GM03348 (cell line): ENCODE measurements around the gene ZNF804B.

Experiments used
- DNase-seq: peaks from one replicate; pipeline ENCODE4 v3.0.0; 2012; ENCODE audit warnings: low spot score

Gene ZNF804B

DNA sequence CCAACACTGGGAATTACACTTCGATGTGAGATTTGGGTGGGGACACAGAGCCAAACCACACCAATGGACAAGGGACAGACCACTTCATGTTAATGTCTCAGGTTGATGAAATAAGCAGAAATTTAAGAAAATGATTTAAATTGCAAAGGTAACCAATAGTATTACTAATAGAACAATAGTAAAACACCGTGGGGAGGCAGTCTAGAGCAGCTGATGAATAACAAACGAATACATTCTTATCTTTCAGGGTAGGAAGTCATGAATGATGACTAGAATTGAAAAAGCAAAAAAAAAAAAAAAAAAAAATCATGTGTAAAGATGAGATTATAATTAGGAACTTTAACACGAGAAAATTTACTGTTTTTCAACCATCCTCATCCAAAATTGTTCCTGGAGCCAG is 207.9 kb downstream of the ZNF804B start:
- DNase-seq: no peak

DNA sequence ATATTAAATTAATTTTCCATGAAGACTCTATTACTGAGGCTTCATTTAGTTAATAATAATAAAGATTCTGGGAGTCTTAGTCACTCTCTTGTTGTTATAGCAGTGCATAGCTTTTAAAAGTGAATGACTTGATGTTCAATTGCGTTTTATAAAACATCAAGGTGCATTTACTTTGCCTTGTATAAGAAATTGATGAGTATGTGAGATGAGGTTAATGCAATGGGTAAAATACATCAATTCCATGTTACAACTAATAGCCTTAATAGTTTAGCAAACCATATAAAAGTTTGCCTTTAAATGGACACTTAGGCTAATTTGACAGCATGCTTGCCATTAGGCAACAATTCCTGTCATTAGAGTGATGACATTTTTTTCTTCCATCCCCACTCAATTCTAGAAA is 209.7 kb downstream of the ZNF804B start:
- DNase-seq: no peak

DNA sequence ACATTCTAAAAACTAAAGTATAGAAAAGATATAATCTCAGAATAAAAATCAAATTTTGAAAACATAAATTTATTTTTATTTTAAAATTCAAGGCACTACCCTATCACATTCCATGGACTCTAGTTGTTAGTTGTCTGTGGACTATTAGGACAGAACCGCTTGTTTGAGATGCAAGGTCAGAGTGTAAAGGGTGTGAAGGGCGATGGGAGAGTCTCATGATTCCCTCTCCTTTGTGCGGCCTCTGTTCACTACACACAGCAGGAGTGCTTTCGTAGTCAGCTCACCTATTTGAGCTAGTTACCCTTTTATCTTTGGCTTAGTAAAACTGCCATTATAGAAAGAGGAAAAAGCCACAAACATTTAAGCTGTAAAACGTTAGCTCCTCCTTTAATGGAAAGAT is 225.8 kb downstream of the ZNF804B start:
- no peak for DNase-seq

DNA sequence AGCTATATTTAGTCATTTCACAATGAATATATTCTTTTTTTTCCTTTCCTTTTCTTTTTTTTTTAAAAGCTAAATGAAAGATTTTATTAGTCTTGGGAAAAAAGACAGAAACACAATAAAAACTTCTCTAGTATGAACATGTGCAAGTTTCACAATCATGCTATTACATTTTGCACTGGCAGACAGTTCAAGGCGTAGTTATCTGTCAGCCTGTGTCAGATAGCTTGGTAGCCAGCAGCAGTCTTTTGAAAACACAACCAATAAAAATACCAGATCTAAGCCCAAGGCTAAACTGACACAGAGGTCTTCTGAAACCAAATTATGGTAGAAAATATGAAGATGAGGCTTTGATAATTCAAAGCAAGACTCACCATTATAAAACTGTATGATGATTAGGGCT is 241.8 kb downstream of the ZNF804B start:
- no peak for DNase-seq

DNA sequence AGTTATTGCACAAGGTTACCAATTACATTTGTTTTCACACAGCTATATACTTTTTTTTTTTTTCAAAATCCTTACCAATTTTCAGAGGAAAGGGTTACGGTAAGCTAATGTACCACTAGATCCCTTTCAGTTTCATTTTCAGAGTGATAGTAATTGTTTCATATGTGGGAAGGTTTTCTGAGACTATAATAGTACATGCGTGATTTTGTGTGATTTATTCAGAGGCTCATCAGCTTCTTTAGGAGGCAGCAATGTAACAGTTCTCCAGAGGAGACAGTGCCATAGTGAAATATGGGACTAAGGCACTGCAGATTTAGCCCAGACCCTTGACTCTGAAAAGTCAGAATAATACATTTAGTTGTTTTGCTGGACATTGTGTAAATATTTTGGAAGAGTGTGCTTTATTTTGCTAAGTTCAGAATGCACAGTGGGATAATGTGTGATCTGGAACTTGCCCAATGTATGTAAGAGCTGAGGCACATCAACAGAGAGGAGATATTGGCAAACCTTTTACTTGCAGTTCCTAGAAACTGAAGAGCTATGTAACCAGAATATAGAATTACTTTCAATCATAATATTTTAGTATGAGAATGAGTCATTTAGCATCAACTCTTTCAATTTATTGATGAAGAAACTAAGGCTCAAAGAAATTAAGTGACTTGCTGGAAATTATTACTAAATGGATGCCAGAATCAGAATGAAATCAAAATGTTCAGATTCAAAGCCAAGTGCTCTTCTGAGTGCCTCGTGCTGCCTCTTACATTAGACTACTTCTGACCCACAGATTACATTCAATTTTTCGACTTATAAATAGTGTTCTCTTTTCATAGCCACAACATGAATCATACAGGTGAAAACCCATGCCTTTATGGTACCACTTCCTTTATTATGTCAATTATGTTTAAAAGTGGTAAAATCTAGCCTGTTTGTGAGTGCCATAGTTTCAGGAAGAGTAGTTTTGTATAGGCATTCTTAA is 243.8 kb downstream of the ZNF804B start:
- DNase-seq: no peak

DNA sequence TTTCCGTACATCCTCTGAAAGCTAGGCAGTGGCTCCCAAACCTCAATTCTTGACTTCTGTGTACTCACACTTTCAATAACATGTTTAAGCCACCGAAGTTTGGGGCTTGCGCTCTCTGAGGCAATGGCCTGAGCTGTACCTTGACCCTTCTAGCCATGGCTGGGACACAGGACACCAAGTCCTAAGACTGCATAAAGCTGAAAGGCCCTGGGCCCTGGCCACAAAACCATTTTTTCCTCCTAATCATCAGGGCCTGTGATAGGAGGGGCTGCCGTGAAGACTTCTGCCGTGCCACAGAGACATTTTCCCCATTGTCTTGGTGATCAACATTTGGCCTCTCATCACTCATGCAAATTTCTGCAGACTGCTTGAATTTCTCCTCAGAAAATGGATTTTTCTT is 252.5 kb downstream of the ZNF804B start:
- DNase-seq: no peak

DNA sequence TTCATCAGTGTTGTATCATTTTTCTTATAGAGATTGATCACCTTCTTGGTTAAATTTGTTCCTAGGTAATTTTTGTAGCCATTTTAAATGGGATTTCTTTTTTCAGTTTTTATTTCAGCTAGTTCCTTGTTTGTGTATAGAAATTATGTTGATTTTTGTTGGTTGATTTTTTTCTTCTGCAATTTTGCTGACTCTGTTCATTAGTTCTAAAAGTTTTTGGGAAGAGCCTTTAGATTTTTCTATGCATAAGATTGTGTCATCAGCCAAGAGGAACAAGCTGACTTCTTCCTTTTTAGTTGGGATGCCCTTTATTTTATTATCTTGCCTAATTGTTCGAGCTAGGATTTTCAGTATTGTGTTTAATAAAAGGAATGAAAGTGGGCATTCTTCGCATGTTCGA is 258.2 kb downstream of the ZNF804B start:
- no peak for DNase-seq

DNA sequence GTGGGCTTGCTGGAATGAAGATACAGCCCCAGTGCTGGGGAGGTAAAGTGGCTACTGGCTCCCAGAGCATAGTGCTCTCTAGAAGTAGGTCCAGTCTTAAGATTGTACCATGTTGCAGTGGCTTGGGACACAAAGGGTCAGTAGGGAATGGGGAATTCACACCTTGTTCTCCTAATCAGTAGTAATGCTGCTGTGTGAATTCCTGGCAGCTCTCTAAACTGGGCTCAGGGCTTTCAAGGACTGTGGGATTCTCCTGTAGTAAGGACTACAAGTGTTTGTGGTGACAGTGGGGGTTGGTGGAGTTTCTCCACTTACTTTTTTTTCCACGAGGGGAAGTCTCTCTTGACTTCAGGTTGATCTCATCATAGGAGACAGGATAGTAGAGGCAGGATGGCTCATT is 262.2 kb downstream of the ZNF804B start:
- DNase-seq: no peak

DNA sequence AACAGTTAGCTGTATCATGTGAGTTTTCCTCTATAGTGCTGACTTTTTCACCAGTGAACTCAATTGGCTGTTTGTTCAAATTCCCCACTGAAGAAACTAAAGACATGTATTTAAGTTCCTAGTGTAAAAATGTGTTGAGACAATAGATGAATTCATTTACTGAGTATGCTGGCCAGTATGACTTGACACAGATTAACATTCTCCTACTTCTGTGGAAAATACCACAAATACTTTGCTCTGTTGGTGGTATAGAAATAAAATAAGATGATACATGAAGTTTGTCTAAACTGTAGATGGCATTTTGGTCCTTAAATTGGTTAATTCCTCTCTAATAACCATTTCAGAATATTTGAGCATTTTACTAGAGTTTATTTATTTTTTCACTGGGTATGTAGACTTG is 263.7 kb downstream of the ZNF804B start:
- no peak for DNase-seq

DNA sequence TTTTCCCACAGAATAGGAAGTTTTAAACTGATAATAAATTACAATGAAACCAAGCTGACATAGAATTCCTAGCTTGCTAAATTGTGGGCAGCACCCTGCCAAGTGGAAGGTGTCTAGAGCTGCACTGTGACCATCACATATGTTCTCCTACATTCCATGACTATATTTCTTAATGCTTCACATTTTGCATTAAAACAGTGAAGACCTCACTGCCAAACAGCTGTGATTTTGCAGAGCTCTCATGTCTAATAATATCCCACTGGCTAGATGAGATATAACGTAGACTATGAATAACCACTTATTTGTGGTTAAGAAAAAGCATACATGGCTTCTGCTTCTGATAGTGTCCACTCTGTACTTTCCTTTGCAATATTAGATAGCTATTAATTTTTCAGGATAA is 264.4 kb downstream of the ZNF804B start:
- DNase-seq: no peak

DNA sequence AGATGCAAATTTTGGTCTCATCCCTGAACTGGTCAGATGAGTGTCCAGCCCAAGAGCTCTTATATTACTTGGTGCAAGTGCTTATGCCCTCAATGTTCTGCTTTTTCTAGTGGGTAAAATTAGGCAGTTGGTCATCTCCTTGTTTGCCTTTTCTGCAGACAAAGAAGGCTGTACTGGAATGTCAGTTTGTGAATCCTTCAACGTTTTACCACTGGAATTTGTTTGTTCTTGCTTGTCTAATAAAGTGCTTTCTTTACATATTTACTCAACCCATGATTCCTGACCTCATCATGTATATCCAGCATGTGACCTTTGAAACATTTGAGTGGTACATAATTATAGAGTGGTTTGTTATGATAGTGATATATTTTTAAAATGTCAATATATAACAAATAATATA is 268.3 kb downstream of the ZNF804B start:
- no peak for DNase-seq

DNA sequence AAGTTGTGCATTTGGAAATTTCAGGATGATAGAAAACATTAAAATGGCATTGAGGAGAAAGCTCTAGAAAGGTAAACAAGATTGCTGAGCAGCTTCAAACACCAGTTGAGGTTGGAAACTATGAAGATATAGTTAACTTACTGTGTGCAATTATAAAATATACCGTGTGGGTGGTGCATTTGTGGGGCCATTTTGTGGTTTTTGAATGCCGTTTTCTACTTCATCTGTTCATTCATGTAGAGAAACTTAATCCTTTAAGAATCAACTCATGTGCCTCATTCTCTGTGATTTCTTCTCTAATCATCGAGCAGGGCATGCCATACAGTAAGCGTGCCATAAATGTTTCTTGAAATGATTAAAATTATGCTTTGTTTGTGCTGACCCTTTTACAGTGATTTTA is 268.8 kb downstream of the ZNF804B start:
- no peak for DNase-seq

DNA sequence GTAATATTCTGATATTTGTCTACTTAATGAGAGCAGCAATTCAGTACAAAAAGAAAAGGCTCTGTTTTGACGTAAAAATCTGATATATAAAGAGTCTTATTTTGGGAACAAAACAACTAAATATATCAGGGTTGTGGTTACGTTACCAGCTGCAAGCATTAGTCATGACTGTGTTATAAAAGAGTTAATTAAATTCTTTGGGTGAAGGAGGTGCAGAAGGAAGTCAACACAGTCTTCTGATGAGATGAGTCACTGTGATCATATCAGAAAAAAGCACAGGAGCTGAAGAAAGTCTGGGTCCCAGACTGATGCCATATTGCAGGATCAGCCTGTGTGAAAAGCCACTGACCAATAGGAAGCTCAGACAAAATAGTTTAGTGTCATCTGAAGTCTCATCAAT is 270.4 kb downstream of the ZNF804B start:
- DNase-seq: no peak

DNA sequence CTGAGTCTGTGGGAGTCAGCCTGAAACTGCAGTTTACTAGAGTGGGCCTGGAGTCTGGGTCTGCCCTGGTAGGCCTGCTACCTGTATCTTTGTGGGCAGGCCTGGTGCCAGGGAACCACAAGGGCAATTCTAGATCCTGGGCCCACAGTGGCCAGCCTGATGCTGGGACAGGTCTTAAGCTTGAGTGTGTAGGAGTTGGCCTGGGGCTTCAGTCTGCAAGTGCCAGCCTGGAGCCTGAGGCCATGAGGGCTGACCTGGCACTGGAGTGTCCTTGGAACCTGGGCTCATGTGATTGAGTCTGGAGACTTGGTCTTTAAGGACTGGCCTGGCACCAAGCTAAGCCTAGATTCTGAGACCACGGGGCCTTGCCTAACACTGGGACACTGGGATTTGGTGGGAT is 281.7 kb downstream of the ZNF804B start:
- DNase-seq: no peak

DNA sequence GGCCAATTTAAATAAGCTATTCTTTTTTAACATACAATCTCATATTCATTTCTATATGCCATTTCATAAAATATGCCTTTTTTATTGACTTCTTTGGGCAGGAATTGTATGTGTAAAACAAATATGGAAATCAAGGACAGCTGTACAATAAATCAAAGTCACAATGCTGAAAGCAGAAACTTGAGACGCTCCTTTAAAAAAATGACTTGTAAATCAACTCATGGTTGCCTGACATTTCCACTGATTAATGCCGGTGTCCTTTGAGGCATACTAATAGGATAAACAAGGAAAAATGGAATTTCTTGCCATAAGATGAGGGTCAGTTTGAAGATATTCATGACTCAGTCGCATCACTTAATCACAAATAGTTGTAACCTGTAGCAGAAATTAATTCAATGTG is 283.4 kb downstream of the ZNF804B start:
- DNase-seq: no peak

DNA sequence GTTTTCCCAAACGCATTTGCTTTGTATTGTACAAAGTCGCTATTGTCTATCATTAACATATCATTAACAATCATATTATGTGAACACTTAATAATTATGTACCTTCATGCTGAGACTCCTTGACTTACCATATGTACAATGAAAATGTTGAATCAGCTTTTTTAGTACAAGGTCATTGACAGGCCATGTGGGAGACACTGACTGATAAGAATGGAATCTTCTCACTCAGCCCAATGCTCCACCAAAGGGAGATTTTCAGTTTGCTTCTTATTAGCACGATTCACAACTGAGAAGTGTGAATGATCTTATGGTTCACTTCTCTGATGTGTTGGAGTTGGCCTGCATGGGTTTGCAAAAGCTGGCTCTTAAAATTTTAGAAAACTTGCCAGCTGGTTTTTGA is 289.5 kb downstream of the ZNF804B start:
- no peak for DNase-seq

DNA sequence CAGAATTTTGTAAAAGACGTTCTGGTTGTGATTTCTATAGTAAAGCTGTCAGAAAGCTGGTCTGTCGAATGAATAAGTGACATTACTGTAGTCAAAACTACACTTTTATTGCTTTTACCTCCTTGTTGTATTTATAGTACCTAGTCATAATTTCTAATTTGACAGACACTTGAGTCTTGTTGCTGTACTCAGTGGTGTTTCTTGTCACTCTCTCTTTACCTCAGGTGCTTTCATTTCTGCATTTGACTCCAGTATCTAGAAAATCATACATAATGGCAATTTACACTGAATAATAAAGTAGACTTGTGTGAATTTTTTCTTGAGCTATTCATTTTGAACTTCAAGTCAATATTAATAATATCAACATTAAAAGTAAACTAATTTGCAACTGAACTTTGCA is 293.6 kb downstream of the ZNF804B start:
- DNase-seq: no peak

DNA sequence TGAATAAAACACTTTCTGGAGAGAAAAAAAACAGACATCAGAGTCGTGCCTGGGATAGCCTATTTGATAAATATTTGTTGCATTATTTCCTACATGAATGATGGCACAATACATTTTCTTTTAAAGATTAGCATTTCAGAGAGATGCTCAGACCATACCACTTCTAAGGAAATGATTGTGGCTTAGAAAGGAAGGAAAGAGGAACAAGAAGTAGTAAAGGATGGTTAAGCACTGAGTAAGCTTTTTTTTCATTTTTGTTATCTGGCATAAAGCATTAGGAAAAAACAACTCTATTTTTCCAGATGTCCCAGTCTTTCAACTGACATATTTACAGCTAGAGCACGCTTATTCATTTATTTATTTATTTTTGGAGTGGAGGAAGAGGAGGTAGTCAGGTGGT is 294.9 kb downstream of the ZNF804B start:
- no peak for DNase-seq

DNA sequence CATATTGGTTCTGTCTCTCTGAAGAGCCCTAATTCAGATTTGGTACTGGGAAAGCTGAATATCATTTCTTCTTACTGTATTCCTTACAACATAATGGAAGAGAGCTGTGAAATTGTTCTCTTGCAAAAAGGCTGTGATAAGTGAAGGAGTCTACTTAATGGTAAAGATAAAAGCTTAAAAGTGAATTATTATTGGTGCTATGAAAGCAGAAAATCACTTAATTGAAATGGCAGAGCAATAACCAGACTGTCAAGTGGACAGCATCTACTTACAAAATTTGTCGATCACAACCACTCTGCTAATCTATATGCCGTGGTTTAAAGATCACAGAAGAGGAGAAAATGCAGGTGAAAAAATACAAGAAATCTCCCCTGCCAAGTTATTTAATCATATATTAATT is 300.7 kb downstream of the ZNF804B start:
- no peak for DNase-seq

DNA sequence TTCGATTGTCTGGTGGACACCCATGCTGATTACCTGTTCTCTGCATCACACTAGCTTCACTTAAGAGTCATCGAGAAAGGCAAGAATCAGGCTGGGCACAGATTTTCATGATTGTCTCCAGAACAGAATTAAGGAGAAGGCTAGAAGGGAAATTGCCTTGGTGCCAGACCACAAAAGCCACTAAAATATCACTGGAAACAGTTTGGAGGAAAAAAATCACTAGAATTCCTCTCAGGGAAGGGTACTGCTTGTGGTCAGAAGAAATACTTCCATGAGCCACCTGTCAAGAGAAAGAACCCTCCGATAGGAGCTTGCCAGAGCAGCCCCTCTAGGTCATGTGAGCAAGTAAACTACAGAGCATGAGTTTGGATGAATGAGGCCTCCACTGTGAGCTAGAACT is 305.3 kb downstream of the ZNF804B start:
- DNase-seq: no peak

DNA sequence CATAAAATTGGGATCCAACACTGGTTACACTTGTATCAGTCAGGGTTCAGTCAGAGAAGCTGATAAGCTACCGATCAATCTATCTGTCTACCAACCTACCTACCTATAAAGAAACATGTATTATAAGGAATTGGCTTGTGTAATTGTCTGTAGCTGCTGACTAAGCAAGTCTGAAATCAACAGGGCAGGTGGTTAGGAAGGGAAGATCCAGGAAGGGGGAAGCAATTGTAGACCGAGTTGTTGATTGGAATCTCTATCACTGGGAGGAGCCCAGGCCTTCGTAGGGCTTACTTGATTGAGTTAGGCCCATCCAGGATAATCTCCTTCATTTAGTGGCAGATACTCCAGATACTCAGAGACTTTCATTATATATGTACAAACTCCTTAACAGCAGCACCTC is 307.5 kb downstream of the ZNF804B start:
- DNase-seq: no peak

DNA sequence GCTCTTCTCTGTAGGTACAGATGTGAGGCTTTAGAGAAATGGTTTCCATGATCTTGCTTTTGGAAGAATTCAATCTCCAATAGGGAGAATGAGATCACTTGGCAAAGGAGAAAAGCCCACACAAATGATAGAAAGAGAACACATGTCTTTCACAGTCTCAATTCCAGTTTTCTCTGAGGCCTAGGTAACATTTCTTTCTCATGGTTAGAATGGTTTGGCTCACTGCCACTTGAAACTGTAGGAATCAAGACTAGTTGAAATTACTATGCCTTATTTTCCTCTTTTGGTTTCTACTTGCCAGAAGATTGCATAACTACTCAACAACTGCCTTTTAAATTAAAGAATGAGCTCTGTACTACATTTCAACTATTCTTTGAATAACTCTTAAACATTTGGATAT is 312.6 kb downstream of the ZNF804B start:
- DNase-seq: no peak

DNA sequence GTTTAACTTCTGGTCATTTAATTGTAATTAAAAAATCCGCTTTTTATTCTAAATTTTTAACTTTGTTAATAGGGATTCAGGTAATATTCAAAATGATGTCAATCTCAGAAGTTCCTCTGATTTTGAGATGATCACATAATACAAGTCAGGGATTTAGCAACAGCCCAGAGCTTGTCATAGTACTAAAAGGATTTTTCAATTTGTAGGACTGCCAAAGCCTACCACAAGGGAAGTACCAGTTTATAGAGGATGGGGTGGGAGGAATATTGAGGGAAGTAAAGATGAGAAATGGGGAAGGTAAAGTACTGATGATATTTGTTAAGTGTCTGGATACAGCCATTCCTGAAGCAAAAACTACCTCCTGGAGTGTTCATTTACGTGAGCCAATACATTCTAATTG is 314.3 kb downstream of the ZNF804B start:
- DNase-seq: no peak

DNA sequence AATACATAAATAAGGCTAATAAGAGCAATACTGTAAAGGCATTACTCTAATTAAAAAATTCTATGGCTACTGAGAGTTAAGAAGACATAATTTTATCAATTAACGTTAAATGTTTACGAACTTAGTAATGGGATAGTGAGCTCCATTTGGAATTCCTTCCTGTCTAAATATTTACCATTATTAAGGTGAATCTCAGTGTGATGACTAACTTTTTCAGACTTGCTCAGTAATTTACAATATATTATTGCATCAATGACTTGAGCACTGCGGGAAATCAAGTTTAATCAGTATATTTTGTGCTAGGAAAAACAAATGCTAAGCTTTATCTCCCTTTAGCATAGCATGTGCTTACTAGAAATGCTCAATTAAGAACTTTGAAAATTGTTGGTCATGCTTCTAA is 318.5 kb downstream of the ZNF804B start:
- no peak for DNase-seq
